ENCODE measurements around the gene DLGAP1.

The DLGAP1 gene

DNA sequence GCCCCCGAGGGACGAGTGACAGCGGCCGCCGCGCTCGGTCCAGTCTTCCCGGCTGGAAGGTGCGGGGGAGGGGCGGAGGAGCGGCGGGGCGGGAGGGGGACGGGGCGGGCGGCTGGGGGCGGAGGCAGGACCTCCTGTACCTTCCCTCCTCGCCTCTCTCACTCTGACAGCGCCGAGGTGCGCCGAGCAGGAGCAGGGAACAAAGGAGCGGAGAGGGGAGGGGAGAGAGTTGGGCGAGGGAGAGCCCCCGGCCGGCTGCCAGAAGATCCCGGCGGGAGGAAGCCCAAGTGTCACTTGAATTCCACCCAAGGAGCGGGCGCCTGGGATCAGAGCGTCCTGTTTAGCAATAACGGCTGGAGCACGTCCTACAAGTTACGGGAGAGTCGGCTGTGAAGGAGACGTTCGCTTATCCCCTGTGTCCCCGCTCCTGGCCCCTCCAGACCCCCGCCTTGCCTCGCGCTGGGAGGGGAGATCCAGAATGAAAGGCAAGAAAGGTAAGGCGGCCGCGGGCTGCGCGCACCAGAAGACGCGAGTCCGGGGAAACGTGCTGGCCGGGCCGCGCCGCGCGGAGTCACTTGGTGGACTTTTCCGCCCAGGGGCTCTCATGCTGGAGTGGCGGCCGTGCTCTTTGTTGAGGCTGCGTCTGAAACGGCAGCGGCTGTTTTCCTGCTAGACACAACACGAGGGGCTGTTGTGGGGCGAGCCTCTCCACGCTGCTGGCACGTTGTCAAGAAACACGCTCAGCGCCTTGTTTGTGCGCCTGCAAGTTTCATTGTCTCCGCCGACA lies 1004.9 kb downstream of the DLGAP1 start, which contains the start of gene TGIF1:
Gene TGIF1, plus strand, starts transcription at position 161 of the 787 bp plus-strand sequence. Its CDS starts 318 bp downstream, at position 479.
- DNase-seq (ENCODE audit: low spot score), result peak; percentile 91

DNA sequence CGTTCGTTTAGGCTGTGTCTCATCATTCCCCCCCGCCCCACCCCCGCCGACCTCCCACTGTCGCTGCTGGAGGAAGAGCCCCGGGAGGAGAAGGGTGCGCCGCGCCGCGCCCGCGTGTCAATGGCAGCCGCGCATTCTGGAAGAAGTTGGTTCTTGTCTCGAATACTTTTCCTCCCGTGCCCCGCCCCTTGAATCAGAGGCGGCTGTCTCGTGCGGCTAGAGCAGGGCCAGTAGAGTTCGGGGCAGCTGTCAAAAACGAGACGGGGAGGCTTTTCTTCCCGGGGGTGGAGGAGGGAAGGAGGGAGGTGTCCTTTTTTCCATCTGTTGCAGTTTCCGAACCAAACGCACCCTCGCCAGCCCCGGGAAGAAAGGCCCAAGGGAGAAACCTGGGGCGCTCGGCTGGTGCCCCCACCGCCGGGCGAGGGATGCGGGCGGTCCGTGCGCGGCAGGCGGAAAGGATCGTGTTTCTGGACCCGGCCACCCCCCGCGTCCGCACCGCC lies 1005.5 kb downstream of the DLGAP1 start:
- peak; percentile 90 for DNase-seq (ENCODE audit: low spot score)

DNA sequence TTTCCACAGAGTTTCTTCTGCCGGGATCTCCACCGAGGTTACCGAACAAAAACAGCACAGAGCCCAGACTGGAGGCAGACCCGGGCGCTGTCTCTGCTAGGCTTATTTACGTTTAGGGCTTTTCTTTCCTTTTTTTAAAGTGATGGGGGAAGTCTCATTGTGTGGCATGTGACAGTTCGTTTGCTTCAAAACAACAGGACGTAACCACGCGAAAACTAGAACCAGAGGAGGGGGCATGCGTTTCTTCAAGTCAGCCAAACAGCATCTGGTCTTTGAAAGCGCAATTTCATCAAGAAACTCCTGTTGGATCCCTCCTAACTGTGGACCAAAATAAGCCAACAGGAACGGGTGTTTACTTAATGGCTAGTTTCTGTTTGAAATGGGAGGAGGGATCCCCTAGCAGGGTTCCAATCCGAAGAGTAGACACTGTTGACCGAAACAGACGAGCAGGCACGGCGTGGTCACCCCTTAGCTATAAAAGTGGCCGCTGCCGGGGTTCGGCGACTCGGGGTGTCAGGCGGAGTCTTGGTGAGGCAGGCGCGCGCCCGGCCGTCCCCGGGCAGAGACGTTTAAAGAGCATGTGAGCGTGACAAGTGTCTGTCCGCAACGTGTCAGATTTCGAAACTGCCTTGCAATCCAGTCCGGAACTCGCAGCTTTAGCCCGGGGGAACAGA lies 1006.1 kb downstream of the DLGAP1 start:
- DNase-seq (ENCODE audit: low spot score), result no peak

DNA sequence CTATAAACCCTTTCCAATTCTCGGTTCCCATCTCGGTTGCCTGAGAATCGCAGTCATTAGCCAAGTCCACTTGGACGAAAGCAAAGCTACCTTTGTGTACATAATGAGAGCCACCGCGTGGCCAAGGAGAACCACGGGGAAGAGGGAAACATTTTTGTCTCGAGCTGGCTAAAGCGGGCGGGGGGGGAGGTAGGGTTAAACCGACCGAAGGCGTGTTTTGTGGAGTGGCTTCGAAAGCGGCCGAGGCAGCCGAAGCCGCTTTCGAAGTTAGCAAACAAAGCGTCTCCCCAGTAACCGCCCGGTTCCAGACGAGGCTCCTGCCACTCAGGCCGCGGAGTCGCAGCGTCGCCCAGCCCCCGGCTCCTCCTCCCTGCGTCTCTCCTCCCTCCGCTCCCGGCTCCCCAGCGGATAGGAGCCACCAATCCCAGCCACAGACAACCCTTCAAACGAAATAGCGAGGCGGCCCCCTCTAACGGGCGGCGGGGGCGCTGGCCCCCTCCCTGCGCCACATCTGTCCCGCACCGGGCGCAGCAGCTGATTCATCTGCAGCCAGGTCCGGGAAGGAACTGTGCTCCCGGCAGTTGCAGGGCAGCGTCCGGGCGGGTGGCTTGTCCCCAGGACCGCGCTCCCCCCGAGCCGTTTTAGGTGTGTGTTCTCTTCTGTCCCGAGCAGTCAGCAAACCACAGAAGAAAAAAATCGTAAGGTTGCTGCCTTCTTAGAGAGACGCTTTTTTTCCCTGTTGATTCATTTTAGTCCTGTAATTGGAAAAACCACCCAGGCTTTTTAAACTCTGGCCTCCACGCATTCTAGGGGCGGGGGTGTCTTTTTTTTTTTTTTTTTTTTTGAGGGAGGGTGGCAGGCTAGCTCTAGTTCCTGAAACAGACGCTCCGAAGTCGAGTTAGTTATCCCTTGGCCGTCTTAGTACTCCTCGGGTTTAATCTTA lies 1006.9 kb downstream of the DLGAP1 start:
- peak; percentile 98 for DNase-seq (ENCODE audit: low spot score)

DNA sequence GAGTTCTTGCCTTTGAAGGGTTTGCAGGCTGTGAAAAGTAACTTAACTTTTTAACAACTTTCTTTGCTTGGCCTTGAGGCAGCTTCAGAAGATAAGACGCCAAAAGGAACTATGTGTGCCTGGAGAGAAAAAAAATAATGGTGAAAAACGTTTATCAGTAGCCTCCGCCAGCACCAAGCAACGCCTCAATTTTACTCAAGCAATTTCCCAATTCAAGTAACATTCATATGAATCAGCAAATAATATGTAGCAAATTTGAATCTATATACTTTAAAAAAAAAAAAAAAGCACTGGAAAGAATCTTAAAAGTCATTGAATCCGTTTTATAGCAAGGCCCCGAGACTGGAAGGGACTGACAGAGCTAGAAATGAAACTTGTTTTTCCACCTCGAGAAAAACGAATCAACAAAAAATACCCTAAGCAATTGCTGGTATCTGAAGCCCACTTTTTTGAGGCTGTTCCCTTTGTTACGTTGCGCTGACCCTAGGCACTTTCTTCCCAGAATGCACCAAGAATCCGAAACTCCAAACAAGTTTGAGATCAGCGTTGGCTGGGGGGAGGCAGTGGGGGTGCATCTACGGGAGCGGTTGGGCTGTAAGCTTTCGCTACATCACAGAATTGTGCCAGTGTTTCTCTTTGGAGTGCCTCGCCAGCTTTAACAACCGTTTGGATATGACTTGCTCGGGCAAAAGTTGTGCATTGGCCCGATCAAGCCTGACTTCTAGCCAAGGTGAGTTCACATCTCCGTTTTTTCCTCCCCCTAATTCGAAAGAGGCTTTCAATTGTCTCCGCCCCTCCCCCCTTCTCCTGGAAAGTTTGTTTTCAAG lies 1007.8 kb downstream of the DLGAP1 start:
- peak; percentile 87 for DNase-seq (ENCODE audit: low spot score)

Measured in left forelimb (tissue), 1 donor.